Activated naive CD8-positive, alpha-beta T cell treated with anti-CD3 and anti-CD28 coated beads, Interleukin-2, amount 10 ng/mL, durations not matched to agents 7 days and 5 days (primary cell): ENCODE results near the gene LYPD8. TPM values are rescaled to one million over a fixed set of nuclear protein-coding genes. Genes with fewer than 3 reads are reported as not detected.

ENCODE experiments used
- ATAC-seq: fragments of 150-1000 bp; cut with Tn5 transposase; one replicate; pipeline ENCODE4 v1.10.0; 2021; ENCODE audit warnings: low read depth, moderate library complexity
- POLR2A ChIA-PET: fragments of 350-600 bp; sonication (Branson Sonifier 250); formaldehyde crosslinking; loops from one replicate; lab custom pipeline; 2021; ENCODE audit warnings: antibody characterized with exemption; lab: Charles Lee
- DNase-seq: peaks from one replicate; pipeline ENCODE4 v3.0.0; 2021
- H3K27ac Mint-ChIP-seq: one replicate; pipeline ENCODE4 v1.8.0; 2022; ENCODE audit warnings: mild to moderate bottlenecking, mixed read lengths
- H3K27me3 Mint-ChIP-seq: one replicate; pipeline ENCODE4 v1.8.0; 2022; ENCODE audit warnings: mild to moderate bottlenecking, moderate library complexity, mixed read lengths
- H3K36me3 Mint-ChIP-seq: one replicate; pipeline ENCODE4 v1.8.0; 2021; ENCODE audit warnings: mild to moderate bottlenecking, mixed read lengths
- H3K4me1 Mint-ChIP-seq: one replicate; pipeline ENCODE4 v1.8.0; 2021; ENCODE audit warnings: mixed read lengths
- H3K4me3 Mint-ChIP-seq: one replicate; pipeline ENCODE4 v1.8.0; 2022; ENCODE audit warnings: mild to moderate bottlenecking, moderate library complexity, mixed read lengths
- H3K9me3 Mint-ChIP-seq: one replicate; pipeline ENCODE4 v1.8.0; 2021; ENCODE audit warnings: mixed read lengths
- total RNA-seq, 2 experiments: library from RNA; stranded (reverse); gene quantifications; one replicate each; pipeline ENCODE4 v1.2.3, GENCODE V29; 2021

The LYPD8 gene
- total RNA-seq, 2 experiments from 2014 or later: not detected

GRCh38 chr1:248752161-248753028, 3.2 kb downstream of the LYPD8 start:
- POLR2A ChIA-PET: interaction anchor here (0.6 kb wide), 1 partner anchor 90 kb away, joined by 3 read pairs; no protein-coding TSS in a partner anchor
- Mint-ChIP-seq H3K36me3 (no peaks in the 10 kb centered on the region), H3K4me3 (no peak overlapping the region), H3K27ac (no peak overlapping the region), H3K9me3 (no peaks in the 10 kb centered on the region), H3K27me3 (no peaks in the 10 kb centered on the region), H3K4me1 (peaks cover 7% of the 10 kb centered on the region)
- ATAC-seq: peak; percentile 51
- no peak for DNase-seq

GRCh38 chr1:248751635-248752034, 3.9 kb downstream of the LYPD8 start:
- Mint-ChIP-seq H3K9me3 (no peaks in the 10 kb centered on the region), H3K27me3 (no peaks in the 10 kb centered on the region), H3K36me3 (no peaks in the 10 kb centered on the region), H3K27ac (no peak overlapping the region), H3K4me3 (no peak overlapping the region), H3K4me1 (peaks cover 7% of the 10 kb centered on the region)
- DNase-seq: no peak
- POLR2A ChIA-PET: no interaction called here
- peak; percentile 21 for ATAC-seq

- H3K27me3 Mint-ChIP-seq: peaks cover 1% of the 10 kb centered on the region
- DNase-seq (no peak), ATAC-seq (no peak)
- POLR2A ChIA-PET: no interaction called here
- no peak overlapping the region for H3K4me3 Mint-ChIP-seq
- no peak overlapping the region for H3K27ac Mint-ChIP-seq
- H3K36me3 Mint-ChIP-seq: no peaks in the 10 kb centered on the region
- H3K4me1 Mint-ChIP-seq: peaks cover 8% of the 10 kb centered on the region
- H3K9me3 Mint-ChIP-seq: no peaks in the 10 kb centered on the region
Observed at GRCh38 chr1:248751142-248751541, 4.4 kb downstream of the LYPD8 start.

- no peak overlapping the region for H3K27ac Mint-ChIP-seq
- peaks cover 8% of the 10 kb centered on the region for H3K4me1 Mint-ChIP-seq
- peaks cover 3% of the 10 kb centered on the region for H3K27me3 Mint-ChIP-seq
- H3K9me3 Mint-ChIP-seq: no peaks in the 10 kb centered on the region
- no peaks in the 10 kb centered on the region for H3K36me3 Mint-ChIP-seq
- ATAC-seq: no peak
- no peak for DNase-seq
- H3K4me3 Mint-ChIP-seq: no peak overlapping the region
- POLR2A ChIA-PET: no interaction called here
Observed at GRCh38 chr1:248750496-248750895, 5.1 kb downstream of the LYPD8 start.

GRCh38 chr1:248748211-248748610, 7.3 kb downstream of the LYPD8 start:
- Mint-ChIP-seq H3K9me3 (no peaks in the 10 kb centered on the region), H3K27me3 (peaks cover 3% of the 10 kb centered on the region), H3K4me3 (no peak overlapping the region), H3K36me3 (no peaks in the 10 kb centered on the region), H3K4me1 (peaks cover 8% of the 10 kb centered on the region), H3K27ac (no peak overlapping the region)
- POLR2A ChIA-PET: no interaction called here
- DNase-seq (no peak), ATAC-seq (no peak)

GRCh38 chr1:248740876-248741275, 14.7 kb downstream of the LYPD8 start:
- Mint-ChIP-seq H3K4me1 (no peaks in the 10 kb centered on the region), H3K9me3 (no peaks in the 10 kb centered on the region), H3K4me3 (no peak overlapping the region), H3K27me3 (no peaks in the 10 kb centered on the region), H3K27ac (no peak overlapping the region), H3K36me3 (no peaks in the 10 kb centered on the region)
- ATAC-seq: no peak
- POLR2A ChIA-PET: no interaction called here
- no peak for DNase-seq

GRCh38 chr1:248739572-248740205, 15.9 kb downstream of the LYPD8 start:
- Mint-ChIP-seq H3K27ac (no peak overlapping the region), H3K4me3 (no peak overlapping the region), H3K36me3 (no peaks in the 10 kb centered on the region), H3K9me3 (peaks cover 3% of the 10 kb centered on the region), H3K27me3 (peaks cover 3% of the 10 kb centered on the region), H3K4me1 (no peaks in the 10 kb centered on the region)
- POLR2A ChIA-PET: no interaction called here
- DNase-seq (no peak), ATAC-seq (no peak)

- POLR2A ChIA-PET: no interaction called here
- H3K36me3 Mint-ChIP-seq: no peaks in the 10 kb centered on the region
- H3K4me3 Mint-ChIP-seq: no peak overlapping the region
- peaks cover 3% of the 10 kb centered on the region for H3K9me3 Mint-ChIP-seq
- ATAC-seq: no peak
- H3K27ac Mint-ChIP-seq: no peak overlapping the region
- H3K4me1 Mint-ChIP-seq: no peaks in the 10 kb centered on the region
- peaks cover 3% of the 10 kb centered on the region for H3K27me3 Mint-ChIP-seq
- DNase-seq: no peak
Observed at GRCh38 chr1:248737457-248737856, 18.1 kb downstream of the LYPD8 start.

- DNase-seq (no peak), ATAC-seq (no peak)
- H3K9me3 Mint-ChIP-seq: peaks cover 3% of the 10 kb centered on the region
- H3K4me3 Mint-ChIP-seq: no peak overlapping the region
- POLR2A ChIA-PET: no interaction called here
- no peak overlapping the region for H3K27ac Mint-ChIP-seq
- no peaks in the 10 kb centered on the region for H3K4me1 Mint-ChIP-seq
- no peaks in the 10 kb centered on the region for H3K36me3 Mint-ChIP-seq
- peaks cover 3% of the 10 kb centered on the region for H3K27me3 Mint-ChIP-seq
Observed at GRCh38 chr1:248736977-248737376, 18.6 kb downstream of the LYPD8 start.

GRCh38 chr1:248733566-248733965, 22.0 kb downstream of the LYPD8 start:
- H3K4me1 Mint-ChIP-seq: no peaks in the 10 kb centered on the region
- ATAC-seq (no peak), DNase-seq (no peak)
- no peaks in the 10 kb centered on the region for H3K36me3 Mint-ChIP-seq
- H3K27ac Mint-ChIP-seq: no peak overlapping the region
- peaks cover 3% of the 10 kb centered on the region for H3K9me3 Mint-ChIP-seq
- POLR2A ChIA-PET: no interaction called here
- H3K4me3 Mint-ChIP-seq: no peak overlapping the region
- peaks cover 3% of the 10 kb centered on the region for H3K27me3 Mint-ChIP-seq

GRCh38 chr1:248730507-248731335, 24.8 kb downstream of the LYPD8 start:
- no peak overlapping the region for H3K27ac Mint-ChIP-seq

GRCh38 chr1:248714248-248714647, 41.3 kb downstream of the LYPD8 start:
- H3K4me1 Mint-ChIP-seq: no peaks in the 10 kb centered on the region
- H3K27me3 Mint-ChIP-seq: no peaks in the 10 kb centered on the region
- POLR2A ChIA-PET: no interaction called here
- ATAC-seq: no peak
- H3K36me3 Mint-ChIP-seq: peaks cover 2% of the 10 kb centered on the region
- peaks cover 8% of the 10 kb centered on the region for H3K9me3 Mint-ChIP-seq
- H3K27ac Mint-ChIP-seq: no peak overlapping the region
- no peak for DNase-seq
- no peak overlapping the region for H3K4me3 Mint-ChIP-seq

More at GRCh38 chr1:248730507-248731335, 24.8 kb downstream of the LYPD8 start:
- H3K9me3 Mint-ChIP-seq: peaks cover 3% of the 10 kb centered on the region
- no peaks in the 10 kb centered on the region for H3K4me1 Mint-ChIP-seq
- H3K4me3 Mint-ChIP-seq: no peak overlapping the region
- ATAC-seq (no peak), DNase-seq (no peak)
- POLR2A ChIA-PET: no interaction called here
- H3K36me3 Mint-ChIP-seq: no peaks in the 10 kb centered on the region
- H3K27me3 Mint-ChIP-seq: peaks cover 3% of the 10 kb centered on the region

GRCh38 chr1:248710305-248710900, 45.2 kb downstream of the LYPD8 start:
- POLR2A ChIA-PET: no interaction called here
- no peak overlapping the region for H3K27ac Mint-ChIP-seq
- DNase-seq: no peak
- H3K4me3 Mint-ChIP-seq: no peak overlapping the region
- ATAC-seq: no peak
- H3K9me3 Mint-ChIP-seq: peaks cover 6% of the 10 kb centered on the region
- no peaks in the 10 kb centered on the region for H3K4me1 Mint-ChIP-seq
- peaks cover 2% of the 10 kb centered on the region for H3K27me3 Mint-ChIP-seq
- no peaks in the 10 kb centered on the region for H3K36me3 Mint-ChIP-seq
